Esophagus muscularis mucosa (tissue), 4 donors: ENCODE measurements around the gene MEIS3. TPM values are rescaled to one million over a fixed set of nuclear protein-coding genes. Genes with fewer than 3 reads are reported as not detected.

ENCODE experiments used
- DNase-seq: peaks from one replicate; pipeline ENCODE4 v3.0.0-alpha.2; 2017; ENCODE audit errors: extremely low spot score
- H3K27ac ChIP-seq, 4 donors: fragments of 200-600 bp; sonication (generic); replicated peaks in 1 of 4; 1 replicate in 3 of 4; 2 replicates in 1 of 4; pipeline ENCODE4 v1.5.1; 2016 to 2019; ENCODE audit warnings: mild to moderate bottlenecking in 1 of 4
- H3K27me3 ChIP-seq, 4 donors: fragments of 200-600 bp; sonication (generic); one replicate each; pipeline versions ENCODE4 v1.5.1 to v1.6.0; 2016 to 2019
- H3K36me3 ChIP-seq, 4 donors: fragments of 200-600 bp; sonication (generic); one replicate each; pipeline ENCODE4 v1.5.1; 2016 to 2019
- H3K4me1 ChIP-seq, 4 donors: fragments of 200-600 bp; sonication (generic); one replicate each; pipeline ENCODE4 v1.5.1; 2016 to 2019
- H3K4me3 ChIP-seq, 4 donors: fragments of 200-600 bp; sonication (generic); 1 replicate in 2 of 4; 2 replicates in 2 of 4; pipeline ENCODE4 v1.5.1; 2016 to 2019; ENCODE audit warnings: mild to moderate bottlenecking in 4 of 4, moderate library complexity in 1 of 4
- H3K9me3 ChIP-seq, 4 donors: fragments of 200-600 bp; sonication (generic); 1 replicate in 3 of 4; 2 replicates in 1 of 4; pipeline ENCODE4 v1.5.1; 2016 to 2019
- CTCF ChIP-seq, 3 experiments: fragments of 200-600 bp in 2 of 3; fragments of 450-650 bp in 1 of 3; sonication (generic) in 2 of 3; IDR thresholded peaks; one replicate each; pipeline ENCODE4 v1.5.1; 2017 to 2019; ENCODE audit warnings: antibody characterized with exemption in 3 of 3, mild to moderate bottlenecking in 2 of 3, moderate library complexity in 1 of 3
- EP300 ChIP-seq: sonication (generic); formaldehyde crosslinking; IDR thresholded peaks from one replicate; pipeline ENCODE4 v1.6.1; 2017; ENCODE audit warnings: antibody characterized with exemption
- POLR2A ChIP-seq: fragments of 450-650 bp; IDR thresholded peaks from one replicate; pipeline ENCODE4 v1.6.1; 2017; ENCODE audit warnings: antibody characterized with exemption, moderate library complexity, mild to moderate bottlenecking, low read depth
- POLR2AphosphoS5 ChIP-seq, 2 donors: sonication (generic); formaldehyde crosslinking; IDR thresholded peaks; one replicate each; pipeline ENCODE4 v1.6.1; 2017; ENCODE audit warnings: antibody characterized with exemption in 2 of 2
- WGBS: methylation state at CpG from one replicate; pipeline ENCODE4 v1.1.5; 2018; 5-methylcytosine and 5-hydroxymethylcytosine counted together
- intact Hi-C: fragments of 100-400 bp; cut with DNase I; formaldehyde crosslinking; loops from one replicate; pipeline ENCODE4 v1.15.1; 2023
- total RNA-seq, 4 donors: library from RNA; depleted of rRNA; stranded (reverse); fragments of >200 nt; gene quantifications; one replicate each; pipeline versions ENCODE4 v1.1.0 to v1.2.1, GENCODE V29; 2016

MEIS3 gene
- total RNA-seq, 4 donors from 2014 or later, result 22.8 to 33.2 (median 30.7) TPM

- DNase-seq, result no peak
- no peak for TF ChIP-seq CTCF (IDR thresholded peaks at IDR 0.05)
- H3K27ac ChIP-seq, result no peak overlapping the region
- peaks cover 0 to 7% (median 2%) of the 10 kb centered on the region in 4 donors for H3K4me1 ChIP-seq
- no peak overlapping the region for H3K4me3 ChIP-seq
- peaks cover 0 to 7% (median 0%) of the 10 kb centered on the region in 4 donors for H3K36me3 ChIP-seq
- WGBS, result 33% methylated on average over 38 of the region's 47 CpGs
- H3K9me3 ChIP-seq, result no peaks in the 10 kb centered on the region
- intact Hi-C loops, result no loop called here
- H3K27me3 ChIP-seq, result peaks cover 0 to 43% (median 2%) of the 10 kb centered on the region in 4 donors
These were observed 12.5 kb downstream of the MEIS3 start for GRCh38 chr19:47406711-47407416.

- 95% methylated on average over 5 of the region's 5 CpGs for WGBS
- TF ChIP-seq POLR2A (no peak), POLR2AphosphoS5 (IDR thresholded peaks at IDR 0.05) (no peak), EP300 (no peak), CTCF (IDR thresholded peaks at IDR 0.05) (no peak)
These were observed 13.4 kb downstream of the MEIS3 start for GRCh38 chr19:47405854-47406417.

GRCh38 chr19:47405197-47405550, 14.2 kb downstream of the MEIS3 start:
- intact Hi-C loops, result no loop called here
- 92% methylated on average over 4 of the region's 4 CpGs for WGBS
- peaks cover 0 to 54% (median 2%) of the 10 kb centered on the region in 4 donors for H3K27me3 ChIP-seq

More at GRCh38 chr19:47405854-47406417, 13.4 kb downstream of the MEIS3 start:
- intact Hi-C loops, result no loop called here
- no peak overlapping the region for H3K27ac ChIP-seq
- peaks cover 0 to 51% (median 2%) of the 10 kb centered on the region in 4 donors for H3K27me3 ChIP-seq
- no peak overlapping the region for H3K4me3 ChIP-seq
- H3K9me3 ChIP-seq, result no peaks in the 10 kb centered on the region
- peaks cover 0 to 7% (median 0%) of the 10 kb centered on the region in 4 donors for H3K36me3 ChIP-seq
- H3K4me1 ChIP-seq, result peaks cover 0 to 2% (median 1%) of the 10 kb centered on the region in 4 donors
- no peak for DNase-seq

GRCh38 chr19:47404334-47405196, 14.8 kb downstream of the MEIS3 start:
- no peak for DNase-seq
- H3K4me1 ChIP-seq, result no peaks in the 10 kb centered on the region
- peaks cover 0 to 60% (median 2%) of the 10 kb centered on the region in 4 donors for H3K27me3 ChIP-seq
- H3K9me3 ChIP-seq, result no peaks in the 10 kb centered on the region
- H3K27ac ChIP-seq, result no peak overlapping the region
- 80% methylated on average over 9 of the region's 9 CpGs for WGBS
- intact Hi-C loops, result no loop called here
- no peak overlapping the region for H3K4me3 ChIP-seq
- no peak for TF ChIP-seq POLR2AphosphoS5 (IDR thresholded peaks at IDR 0.05)
- TF ChIP-seq POLR2A, result no peak
- peaks cover 0 to 7% (median 0%) of the 10 kb centered on the region in 4 donors for H3K36me3 ChIP-seq

More at GRCh38 chr19:47405197-47405550, 14.2 kb downstream of the MEIS3 start:
- Histone ChIP-seq H3K9me3 (no peaks in the 10 kb centered on the region), H3K4me3 (no peak overlapping the region), H3K36me3 (peaks cover 0 to 7% (median 0%) of the 10 kb centered on the region in 4 donors), H3K27ac (no peak overlapping the region), H3K4me1 (no peaks in the 10 kb centered on the region)
- TF ChIP-seq POLR2AphosphoS5 (IDR thresholded peaks at IDR 0.05) (no peak), EP300 (no peak), CTCF (IDR thresholded peaks at IDR 0.05) (no peak), POLR2A (no peak)
- no peak for DNase-seq

GRCh38 chr19:47402504-47402903, 16.8 kb downstream of the MEIS3 start:
- 83% methylated on average over 12 of the region's 16 CpGs for WGBS
- Histone ChIP-seq H3K27ac (no peak overlapping the region), H3K9me3 (no peaks in the 10 kb centered on the region), H3K27me3 (peaks cover 0 to 60% (median 6%) of the 10 kb centered on the region in 4 donors), H3K4me1 (no peaks in the 10 kb centered on the region), H3K36me3 (peaks cover 0 to 7% (median 0%) of the 10 kb centered on the region in 4 donors), H3K4me3 (no peak overlapping the region)
- intact Hi-C loops, result no loop called here
- no peak for DNase-seq
- TF ChIP-seq EP300 (no peak), POLR2AphosphoS5 (IDR thresholded peaks at IDR 0.05) (no peak), CTCF (IDR thresholded peaks at IDR 0.05) (no peak), POLR2A (no peak)
